NB4 (cell line): Measurements from ENCODE around the gene JAZF1.

Source experiments
- DNase-seq: peaks from one replicate; pipeline ENCODE4 v3.0.0; 2010; ENCODE audit warnings: low read depth
- H3K4me3 ChIP-seq: one replicate; pipeline ENCODE4 v1.5.1; 2011; ENCODE audit warnings: mild to moderate bottlenecking, low read depth, low read length, moderate library complexity
- MYC ChIP-seq: IDR thresholded peaks from 2 replicates; pipeline ENCODE4 v1.6.1; 2011; ENCODE audit warnings: low read depth, low read length
- POLR2A ChIP-seq: IDR thresholded peaks from 2 replicates; pipeline ENCODE4 v1.6.1; 2011; ENCODE audit warnings: mild to moderate bottlenecking; ENCODE audit not compliant: insufficient read length; ENCODE audit errors: extremely low read depth
- TF ChIP-seq, protein P1 (sequence below): IDR thresholded peaks from 2 replicates; pipeline ENCODE4 v1.6.1; 2011; ENCODE audit warnings: low read depth, low read length
- TF ChIP-seq, protein P2 (sequence below): IDR thresholded peaks from one replicate; pipeline ENCODE4 v1.5.1; 2012; ENCODE audit warnings: low read depth, low read length

Gene JAZF1

GRCh38 chr7:28140979-28141378, 39.6 kb downstream of the JAZF1 start:
- H3K4me3 ChIP-seq = no peak overlapping the region
- TF ChIP-seq, protein P1, sequence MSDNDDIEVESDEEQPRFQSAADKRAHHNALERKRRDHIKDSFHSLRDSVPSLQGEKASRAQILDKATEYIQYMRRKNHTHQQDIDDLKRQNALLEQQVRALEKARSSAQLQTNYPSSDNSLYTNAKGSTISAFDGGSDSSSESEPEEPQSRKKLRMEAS = no peak
- TF ChIP-seq POLR2A (no peak), MYC (no peak)
- TF ChIP-seq, protein P2, sequence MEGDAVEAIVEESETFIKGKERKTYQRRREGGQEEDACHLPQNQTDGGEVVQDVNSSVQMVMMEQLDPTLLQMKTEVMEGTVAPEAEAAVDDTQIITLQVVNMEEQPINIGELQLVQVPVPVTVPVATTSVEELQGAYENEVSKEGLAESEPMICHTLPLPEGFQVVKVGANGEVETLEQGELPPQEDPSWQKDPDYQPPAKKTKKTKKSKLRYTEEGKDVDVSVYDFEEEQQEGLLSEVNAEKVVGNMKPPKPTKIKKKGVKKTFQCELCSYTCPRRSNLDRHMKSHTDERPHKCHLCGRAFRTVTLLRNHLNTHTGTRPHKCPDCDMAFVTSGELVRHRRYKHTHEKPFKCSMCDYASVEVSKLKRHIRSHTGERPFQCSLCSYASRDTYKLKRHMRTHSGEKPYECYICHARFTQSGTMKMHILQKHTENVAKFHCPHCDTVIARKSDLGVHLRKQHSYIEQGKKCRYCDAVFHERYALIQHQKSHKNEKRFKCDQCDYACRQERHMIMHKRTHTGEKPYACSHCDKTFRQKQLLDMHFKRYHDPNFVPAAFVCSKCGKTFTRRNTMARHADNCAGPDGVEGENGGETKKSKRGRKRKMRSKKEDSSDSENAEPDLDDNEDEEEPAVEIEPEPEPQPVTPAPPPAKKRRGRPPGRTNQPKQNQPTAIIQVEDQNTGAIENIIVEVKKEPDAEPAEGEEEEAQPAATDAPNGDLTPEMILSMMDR = no peak
- no peak for DNase-seq

DNA sequence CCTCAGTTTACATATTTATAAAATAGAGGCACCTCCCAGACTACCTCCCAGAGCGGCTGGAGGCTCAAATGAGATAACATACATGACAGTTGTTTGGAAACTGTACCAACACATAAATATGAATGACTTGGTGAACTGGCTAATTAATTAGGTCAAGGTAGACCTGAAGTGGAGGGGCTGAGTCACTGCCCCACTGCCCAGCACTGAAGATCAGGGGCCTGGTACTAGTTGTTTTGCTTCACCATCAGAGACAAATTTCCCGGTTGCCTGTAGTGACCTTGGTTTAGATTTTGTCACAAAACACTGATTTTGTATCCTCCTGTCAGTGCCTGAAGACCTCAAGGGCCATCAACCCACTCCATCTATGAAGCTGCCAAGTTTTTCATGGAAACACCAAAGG, 41.8 kb downstream of the JAZF1 start:
- no peak for DNase-seq
- H3K4me3 ChIP-seq = no peak overlapping the region
- TF ChIP-seq, protein P1 = no peak
- TF ChIP-seq, protein P2 = no peak
- TF ChIP-seq MYC = no peak
- TF ChIP-seq POLR2A = no peak

GRCh38 chr7:28137463-28137862, 43.1 kb downstream of the JAZF1 start:
- no peak overlapping the region for H3K4me3 ChIP-seq
- DNase-seq = no peak
- TF ChIP-seq, protein P1 = no peak
- TF ChIP-seq POLR2A (no peak), MYC (no peak)
- TF ChIP-seq, protein P2 = no peak

DNA sequence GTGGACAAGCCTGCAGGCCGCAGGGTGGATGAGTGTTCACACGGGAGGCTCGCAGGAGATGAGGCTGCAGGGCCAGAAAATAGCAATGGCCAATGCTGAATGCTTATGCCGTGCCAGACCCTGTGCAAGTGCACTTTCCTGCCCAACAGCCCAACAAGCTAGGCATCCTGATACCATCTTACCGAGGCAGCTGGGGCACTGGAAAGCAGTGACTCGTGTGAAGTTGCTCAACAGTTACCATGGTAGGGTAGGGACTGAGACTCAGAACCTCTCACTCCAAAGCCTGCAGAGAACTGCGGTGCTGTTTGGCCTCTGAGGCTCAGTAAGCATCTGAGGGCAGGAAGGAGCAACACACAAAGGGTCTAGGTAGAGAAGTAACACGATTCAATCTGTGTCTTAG, 43.7 kb downstream of the JAZF1 start:
- peak; percentile 71 for DNase-seq
- H3K4me3 ChIP-seq = no peak overlapping the region
- no peak for TF ChIP-seq POLR2A
- no peak for TF ChIP-seq MYC
- TF ChIP-seq, protein P1 = no peak
- TF ChIP-seq, protein P2 = no peak

DNA sequence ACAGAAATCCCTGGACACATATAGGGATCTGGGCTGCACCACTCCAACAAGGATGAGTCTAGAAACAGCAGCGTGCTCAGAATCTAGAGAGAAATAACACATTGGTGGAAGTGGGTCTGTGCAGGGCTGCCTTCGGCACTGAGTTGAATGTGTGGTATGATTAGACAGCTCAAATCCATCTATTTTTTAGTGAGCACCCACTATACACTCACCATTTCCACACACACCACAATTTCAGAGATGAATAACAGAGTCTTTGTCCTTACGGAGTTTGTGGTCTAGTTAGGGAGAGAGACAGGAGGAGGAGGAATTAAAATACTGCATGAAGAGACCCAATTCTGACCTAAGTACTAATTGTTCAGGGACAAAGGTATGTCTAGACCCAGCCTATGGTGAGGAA, 44.2 kb downstream of the JAZF1 start:
- TF ChIP-seq POLR2A (no peak), MYC (no peak)
- TF ChIP-seq, protein P1 = no peak
- TF ChIP-seq, protein P2 = no peak
- no peak overlapping the region for H3K4me3 ChIP-seq
- no peak for DNase-seq

GRCh38 chr7:28135760-28136159, 44.8 kb downstream of the JAZF1 start:
- TF ChIP-seq, protein P1 = no peak
- TF ChIP-seq POLR2A = no peak
- TF ChIP-seq, protein P2 = no peak
- no peak for TF ChIP-seq MYC
- DNase-seq = no peak
- H3K4me3 ChIP-seq = no peak overlapping the region
